K562 (cell line): ENCODE measurements around the gene LDLRAD3. TPM values are rescaled to one million over a fixed set of nuclear protein-coding genes. Genes with fewer than 3 reads are reported as not detected.

ENCODE experiments used
- ATAC-seq: fragments of 200-7000 bp; cut with Tn5 transposase; 3 replicates; pipeline ENCODE4 v1.9.1; 2020; ENCODE audit warnings: moderate library complexity
- BruUV-seq: library from RNA; stranded (reverse); fragments of 400-500 nt; replicated peaks from 2 replicates; lab custom pipeline; 2021; lab: Mats Ljungman, UMichigan
- CTCF ChIA-PET: fragments of 300-600 bp; formaldehyde crosslinking; extraction: SDS; loops from one replicate; lab custom pipeline; 2021; ENCODE audit warnings: low intra/inter-chr PET ratio; lab: Yijun Ruan, JAX
- POLR2A ChIA-PET: fragments of 300-600, 350-650 bp; sonication (Branson Sonifier 250); formaldehyde crosslinking; extraction: SDS; loops from one replicate; lab custom pipeline; 2021; ENCODE audit warnings: antibody characterized with exemption, inconsistent platforms; lab: Yijun Ruan, JAX
- DNase-seq, 4 experiments: peaks; one replicate each; pipeline versions ENCODE4 v3.0.0 to v3.0.0-alpha.2; 2011 to 2018; ENCODE audit warnings: low spot score in 3 of 4, mixed read lengths in 3 of 4; ENCODE audit errors: extremely low read depth in 1 of 4
- FAIRE-seq: peaks from 2 replicates; lab custom pipeline; 2011; peaks lifted over from hg19 to GRCh38; lab: Jason Lieb, UNC
- H2AFZ ChIP-seq: 2 replicates; pipeline ENCODE4 v1.6.0; 2011; ENCODE audit warnings: low read depth, low read length, control low read depth, inconsistent platforms
- H3K27ac ChIP-seq: fragments of 200-600 bp; 3 replicates; pipeline ENCODE4 v1.8.0; 2011; ENCODE audit warnings: low read depth, mild to moderate bottlenecking, control low read depth, inconsistent platforms, low read length, moderate library complexity, mixed read lengths; ENCODE audit errors: extremely low read depth
- H3K27me3 ChIP-seq, 2 experiments: fragments of 300-600 bp in 1 of 2; 2 replicates in 1 of 2; 3 replicates in 1 of 2; pipeline versions ENCODE4 v1.6.0 to v1.8.0; 2011; ENCODE audit warnings: inconsistent platforms in 2 of 2, low read length in 2 of 2, mild to moderate bottlenecking in 1 of 2, mixed read lengths in 1 of 2, moderate library complexity in 1 of 2; ENCODE audit not compliant: control insufficient read depth in 2 of 2, insufficient read depth in 2 of 2
- H3K36me3 ChIP-seq: fragments of 300-600 bp; 3 replicates; pipeline ENCODE4 v1.8.0; 2011; ENCODE audit warnings: mild to moderate bottlenecking, low read length, inconsistent platforms; ENCODE audit not compliant: control insufficient read depth, insufficient read depth
- H3K4me1 ChIP-seq, 2 experiments: fragments of 200-600 bp in 1 of 2; replicated peaks in 1 of 2; 2 replicates in 1 of 2; 3 replicates in 1 of 2; pipeline versions ENCODE4 v1.5.1 to v1.8.0; 2011; ENCODE audit warnings: inconsistent platforms in 2 of 2, low read length in 2 of 2, mild to moderate bottlenecking in 1 of 2, mixed read lengths in 1 of 2, moderate library complexity in 1 of 2; ENCODE audit not compliant: control insufficient read depth in 2 of 2, insufficient read depth in 2 of 2
- H3K4me2 ChIP-seq: 2 replicates; pipeline ENCODE4 v1.6.1; 2011; ENCODE audit warnings: low read length, control low read depth, inconsistent platforms, mixed read lengths; ENCODE audit not compliant: insufficient read depth
- H3K4me3 ChIP-seq: fragments of 200-600 bp; sonication (generic), shearing (Covaris generic); 2 replicates; pipeline ENCODE4 v1.5.1; 2016; ENCODE audit warnings: control low read depth, inconsistent platforms
- H3K79me2 ChIP-seq: fragments of 200-600 bp; 3 replicates; pipeline ENCODE4 v1.8.0; 2011; ENCODE audit warnings: low read length, inconsistent platforms; ENCODE audit not compliant: control insufficient read depth, insufficient read depth
- H3K9ac ChIP-seq, 2 experiments: 2 replicates each; pipeline versions ENCODE4 v1.6.0 to v1.6.1; 2011; ENCODE audit warnings: low read depth in 2 of 2, low read length in 2 of 2, control low read depth in 1 of 2, inconsistent platforms in 1 of 2, mild to moderate bottlenecking in 1 of 2, mixed read lengths in 1 of 2; ENCODE audit not compliant: insufficient read depth in 1 of 2
- H3K9me1 ChIP-seq: one replicate; pipeline ENCODE4 v1.6.0; 2011; ENCODE audit warnings: inconsistent platforms, mild to moderate bottlenecking, low read length, moderate library complexity; ENCODE audit not compliant: control insufficient read depth, insufficient read depth
- H3K9me3 ChIP-seq: replicated peaks from 2 replicates; pipeline ENCODE4 v1.5.1; 2011; ENCODE audit warnings: low read depth, low read length, inconsistent platforms; ENCODE audit not compliant: control insufficient read depth, insufficient read depth
- H4K20me1 ChIP-seq: replicated peaks from 2 replicates; pipeline ENCODE4 v1.6.1; 2011; ENCODE audit warnings: low read length, inconsistent platforms, mixed read lengths; ENCODE audit not compliant: control insufficient read depth, insufficient read depth
- FIP1L1 ChIP-seq: fragments of 200-400 bp; formaldehyde crosslinking; IDR thresholded peaks from 2 replicates; pipeline ENCODE4 v1.6.1; 2018; ENCODE audit warnings: mild to moderate bottlenecking, low read depth, low read length; ENCODE audit not compliant: poor library complexity, severe bottlenecking
- FOXO4 ChIP-seq: fragments of 450-650 bp; formaldehyde crosslinking; IDR thresholded peaks from 2 replicates; pipeline ENCODE4 v1.4.0; 2020; ENCODE audit warnings: mild to moderate bottlenecking, moderate library complexity
- SMAD4 ChIP-seq: fragments of 250-450 bp; sonication (Bioruptor Pico); conservative IDR thresholded peaks from 2 replicates; pipeline ENCODE4 v1.8.0; 2021; ENCODE audit warnings: inconsistent platforms, mild to moderate bottlenecking, moderate library complexity
- SREBF2 ChIP-seq: sonication (generic); formaldehyde crosslinking; IDR thresholded peaks from 2 replicates; pipeline ENCODE4 v1.4.0; 2020; ENCODE audit warnings: mild to moderate bottlenecking, missing genetic modification reagents
- TEAD4 ChIP-seq, 2 experiments: sonication (generic) in 1 of 2; formaldehyde crosslinking in 1 of 2; IDR thresholded peaks; 2 replicates each; pipeline versions ENCODE4 v1.6.1 to v1.8.0; 2012 to 2022; ENCODE audit warnings: borderline replicate concordance in 1 of 2, inconsistent platforms in 1 of 2, low read length in 1 of 2, mild to moderate bottlenecking in 1 of 2, missing genetic modification reagents in 1 of 2
- ZSCAN32 ChIP-seq: fragments of 450-650 bp; formaldehyde crosslinking; IDR thresholded peaks from 2 replicates; pipeline ENCODE4 v1.4.0; 2020; ENCODE audit warnings: mild to moderate bottlenecking, moderate library complexity
- WGBS: fragments of 100-300 bp; shearing (Covaris generic); methylation state at CpG from one replicate; pipeline ENCODE4 v1.1.6; 2016; ENCODE audit warnings: low coverage, mixed read lengths; ENCODE audit not compliant: insufficient coverage; ENCODE audit errors: missing lambda C conversion rate; 5-methylcytosine and 5-hydroxymethylcytosine counted together
- in situ Hi-C: fragments of 300-500 bp; cut with MboI; formaldehyde crosslinking; loops from 4 replicates; pipeline ENCODE4 v1.15.0; 2018; ENCODE audit warnings: inconsistent platforms, mixed read lengths
- intact Hi-C: fragments of 100-400 bp; cut with micrococcal nuclease; formaldehyde crosslinking; loops from 2 replicates; pipeline ENCODE4 v1.14.2; 2022
- polyA plus RNA-seq, 8 experiments: library from polyadenylated mRNA; depleted of rRNA in 4 of 8; stranded (reverse) in 5 of 8; unstranded in 3 of 8; fragments of >200 nt; fragmentation: Nextera tagmentation in 2 of 8; fragmentation: Illumina TruSeq in 1 of 8; extraction: Ambion mirVana in 2 of 8; extraction: Trizol in 1 of 8; gene quantifications; 2 replicates each; pipeline versions ENCODE4 v1.2.1 to v1.2.3, GENCODE V29; 2011 to 2014; ENCODE audit warnings: inconsistent platforms in 1 of 8, missing spikeins in 1 of 8
- total RNA-seq, 7 experiments: library from RNA; depleted of rRNA in 6 of 7; stranded (reverse); fragments of >200 nt in 6 of 7; fragmentation: Illumina TruSeq in 2 of 7; extraction: Trizol in 2 of 7; gene quantifications; 2 replicates each; pipeline versions ENCODE4 v1.2.1 to v1.2.3, GENCODE V29; 2011 to 2021; ENCODE audit warnings: low replicate concordance in 1 of 7
- TF ChIP-seq, protein P1 (sequence below): fragments of 250-450 bp; sonication (Bioruptor Pico); IDR thresholded peaks from 2 replicates; pipeline ENCODE4 v1.4.0; 2020; ENCODE audit warnings: borderline replicate concordance

Gene LDLRAD3
- total and polyA plus RNA-seq, 9 of the 15 experiments (the other 6 are each of a cell fraction or from before 2014, with no cell fraction given), result 0.73 to 7.2 (median 3.5) TPM

DNA sequence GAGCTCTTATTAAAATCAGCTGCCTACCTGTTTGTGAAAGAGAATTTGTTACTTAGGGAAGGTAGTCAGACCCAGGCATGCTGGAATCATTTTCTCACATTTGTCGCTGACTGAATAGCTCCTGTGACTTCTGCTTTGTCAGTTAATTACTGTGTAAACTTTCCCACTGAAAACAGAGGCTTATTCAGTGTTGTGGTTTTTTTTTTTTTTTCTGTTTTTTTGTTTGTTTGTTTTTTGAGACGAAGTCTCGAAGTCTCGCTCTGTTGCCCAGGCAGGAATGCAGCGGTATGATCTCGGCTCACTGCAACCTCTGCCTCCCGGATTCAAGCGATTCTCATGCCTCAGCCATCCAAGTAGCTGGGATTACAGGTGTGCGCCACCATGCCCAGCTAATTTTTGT, 5.6 kb upstream of the LDLRAD3 start:
- DNase-seq (no peak), ATAC-seq (no peak), FAIRE-seq (no peak)
- in situ Hi-C loops (no loop called here), intact Hi-C loops (no loop called here)
- H3K36me3 ChIP-seq, result no peaks in the 10 kb centered on the region
- H3K4me3 ChIP-seq, result no peak overlapping the region
- H3K4me1 ChIP-seq, result peaks cover 0 to under 1% of the 10 kb centered on the region in 2 experiments; a peak in 1 of 5 replicates
- BruUV-seq, result no TSS peak
- TF ChIP-seq TEAD4 (IDR thresholded peaks at IDR 0.05; ENCODE audit: low read length) (no peak), TEAD4 (CRISPR knock-in tag; IDR thresholded peaks at IDR 0.05; ENCODE audit: borderline replicate concordance) (no peak), SMAD4 (CRISPR knock-in tag) (0 out of 2 replicates have a peak, but pooled peaks have one; percentile 15)
- H3K27me3 ChIP-seq, result peaks cover 21 to 25% of the 10 kb centered on the region in 2 experiments; a peak in 4 of 5 replicates
- H3K4me2 ChIP-seq, result no peak overlapping the region
- ChIA-PET CTCF (no interaction called here), POLR2A (no interaction called here)
- H4K20me1 ChIP-seq, result no peaks in the 10 kb centered on the region
- no peaks in the 10 kb centered on the region for H3K9me3 ChIP-seq
- no peak overlapping the region for H2AFZ ChIP-seq
- H3K9me1 ChIP-seq, result no peaks in the 10 kb centered on the region
- H3K79me2 ChIP-seq, result no peaks in the 10 kb centered on the region
- H3K27ac ChIP-seq, result no peak overlapping the region
- WGBS, result 5% methylated on average over 9 of the region's 9 CpGs
- H3K9ac ChIP-seq, result no peak overlapping the region

GRCh38 chr11:35943309-35943708, 553 bp upstream of the LDLRAD3 start:
- peaks cover 5 to 16% of the 10 kb centered on the region in 2 experiments; a peak in 4 of 5 replicates for H3K4me1 ChIP-seq
- H3K4me3 ChIP-seq, result peak overlapping the region; percentile 49
- intact Hi-C loops, result loop anchor here (10.0 kb wide), 1 partner anchor 191 kb away; no protein-coding TSS in a partner anchor
- H3K79me2 ChIP-seq, result 0 out of 3 replicates have a peak, but pooled peaks cover 3% of the 10 kb centered on the region
- peaks cover 12 to 17% of the 10 kb centered on the region in 2 experiments; a peak in 4 of 5 replicates for H3K27me3 ChIP-seq
- peak overlapping the region; percentile 56 to 94; a peak in 3 of 4 replicates for H3K9ac ChIP-seq
- peak overlapping the region; percentile 85 for H3K4me2 ChIP-seq
- no peaks in the 10 kb centered on the region for H3K36me3 ChIP-seq
- ATAC-seq (no peak), DNase-seq (no peak), FAIRE-seq (no peak)
- no peaks in the 10 kb centered on the region; the same call in 1 of the 2 replicates for H4K20me1 ChIP-seq
- no peaks in the 10 kb centered on the region for H3K9me3 ChIP-seq
- no TSS peak for BruUV-seq
- H3K9me1 ChIP-seq, result no peaks in the 10 kb centered on the region
- 36% methylated on average over 9 of the region's 9 CpGs for WGBS
- peak overlapping the region; percentile 91 for H2AFZ ChIP-seq
- POLR2A ChIA-PET, result interaction anchor here (0.6 kb wide), 1 partner anchor 896 kb away, joined by 3 read pairs; no protein-coding TSS in a partner anchor
- TF ChIP-seq, protein P1, sequence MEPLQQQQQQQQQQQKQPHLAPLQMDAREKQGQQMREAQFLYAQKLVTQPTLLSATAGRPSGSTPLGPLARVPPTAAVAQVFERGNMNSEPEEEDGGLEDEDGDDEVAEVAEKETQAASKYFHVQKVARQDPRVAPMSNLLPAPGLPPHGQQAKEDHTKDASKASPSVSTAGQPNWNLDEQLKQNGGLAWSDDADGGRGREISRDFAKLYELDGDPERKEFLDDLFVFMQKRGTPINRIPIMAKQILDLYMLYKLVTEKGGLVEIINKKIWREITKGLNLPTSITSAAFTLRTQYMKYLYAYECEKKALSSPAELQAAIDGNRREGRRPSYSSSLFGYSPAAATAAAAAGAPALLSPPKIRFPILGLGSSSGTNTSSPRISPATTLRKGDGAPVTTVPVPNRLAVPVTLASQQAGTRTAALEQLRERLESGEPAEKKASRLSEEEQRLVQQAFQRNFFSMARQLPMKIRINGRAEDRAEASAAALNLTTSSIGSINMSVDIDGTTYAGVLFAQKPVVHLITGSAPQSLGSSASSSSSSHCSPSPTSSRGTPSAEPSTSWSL (CRISPR knock-in tag), result no peak
- TF ChIP-seq SREBF2 (CRISPR knock-in tag) (no peak), FIP1L1 (no peak), ZSCAN32 (CRISPR knock-in tag) (no peak), FOXO4 (CRISPR knock-in tag) (no peak)
- CTCF ChIA-PET, result no interaction called here
- in situ Hi-C loops, result no loop called here
- no peak overlapping the region; the same call in 2 of the 3 replicates for H3K27ac ChIP-seq
